GM21423 (cell line): Measurements from ENCODE around the gene ENPP3.

Experiments
- ATAC-seq: cut with Tn5 transposase; IDR thresholded peaks from one replicate; pipeline ENCODE4 v1.9.1; 2021; ENCODE audit warnings: mild to moderate bottlenecking, moderate library complexity; ENCODE audit not compliant: unreplicated experiment

The ENPP3 gene

DNA sequence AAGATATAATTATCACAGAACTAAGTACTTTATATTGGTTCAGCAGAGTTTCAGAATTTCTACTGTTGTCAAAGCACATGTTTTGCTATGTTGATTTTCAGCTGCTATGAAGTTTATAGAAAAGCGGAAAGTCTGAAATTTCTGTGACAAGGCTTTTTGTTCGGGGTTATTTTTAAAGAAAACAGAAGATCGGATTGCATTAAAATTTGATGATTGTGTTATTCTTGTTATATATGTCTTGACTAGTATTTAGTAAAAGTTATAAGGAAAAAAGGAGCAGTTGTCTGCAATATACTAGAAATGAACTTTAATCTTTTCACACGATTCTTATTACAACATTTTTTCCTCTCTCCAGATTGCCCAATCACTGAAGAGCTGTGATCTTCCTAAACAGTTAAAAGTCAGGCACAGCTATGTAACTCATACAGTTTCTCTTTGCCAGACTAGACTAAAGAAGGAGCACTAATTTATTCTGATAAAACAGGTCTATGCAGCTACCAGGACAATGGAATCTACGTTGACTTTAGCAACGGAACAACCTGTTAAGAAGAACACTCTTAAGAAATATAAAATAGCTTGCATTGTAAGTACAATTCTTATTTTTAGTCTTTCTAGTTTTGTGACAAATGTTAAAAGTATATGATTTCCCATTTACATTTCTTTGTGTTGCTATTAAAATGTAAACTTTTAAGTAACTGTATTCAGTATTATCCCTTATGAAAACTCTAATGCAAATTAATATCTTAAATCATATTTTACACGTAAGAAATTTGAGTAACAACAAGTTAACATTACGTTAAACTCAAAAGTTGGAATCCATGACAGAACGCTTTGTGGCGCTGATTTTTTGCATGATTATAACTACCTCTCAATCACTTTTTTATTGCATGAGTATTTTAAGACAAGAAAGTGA, at the start of gene ENPP3:
ENPP3 (plus strand) TSS at position 423 of the 913 bp plus-strand sequence; CDS start at position 506, 83 bp downstream.
- no peak for ATAC-seq

DNA sequence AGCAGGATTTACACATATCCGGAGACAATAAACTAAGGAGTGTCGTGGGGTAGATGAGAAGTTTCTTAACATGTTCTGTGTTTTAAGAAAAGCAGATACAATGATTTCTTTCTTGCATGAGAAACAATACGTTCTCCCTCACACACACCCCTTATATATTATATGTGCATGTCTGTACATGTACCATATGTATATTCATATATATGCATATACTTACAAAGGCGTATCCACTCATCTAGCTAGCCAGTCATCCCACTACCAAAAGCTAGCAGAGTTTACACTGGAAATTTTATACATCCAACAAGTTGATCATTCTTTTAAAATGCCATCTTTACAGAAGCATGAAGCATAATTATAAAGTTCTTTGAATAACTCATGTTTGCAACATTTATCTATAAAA, 49.2 kb upstream of the ENPP3 start:
- no peak for ATAC-seq

DNA sequence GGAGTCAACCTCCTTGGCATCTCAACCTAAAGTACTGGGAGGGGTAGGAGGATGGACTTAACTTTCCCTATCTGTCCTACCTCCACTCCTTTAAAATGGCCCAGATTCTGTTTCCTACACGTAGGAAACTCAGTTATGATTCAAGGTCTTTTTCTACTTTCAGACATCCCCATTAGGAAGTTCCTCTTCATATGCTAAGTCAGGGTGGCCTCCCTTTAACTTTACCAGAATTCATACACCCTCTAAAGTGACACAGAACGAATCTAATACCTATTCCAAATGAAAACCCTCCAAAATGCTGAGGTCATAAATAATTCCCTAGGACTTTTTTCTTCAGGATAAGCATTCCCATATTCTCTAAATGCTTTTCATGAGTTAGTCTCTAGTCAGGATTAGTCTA, 48.5 kb upstream of the ENPP3 start:
- ATAC-seq = no peak

DNA sequence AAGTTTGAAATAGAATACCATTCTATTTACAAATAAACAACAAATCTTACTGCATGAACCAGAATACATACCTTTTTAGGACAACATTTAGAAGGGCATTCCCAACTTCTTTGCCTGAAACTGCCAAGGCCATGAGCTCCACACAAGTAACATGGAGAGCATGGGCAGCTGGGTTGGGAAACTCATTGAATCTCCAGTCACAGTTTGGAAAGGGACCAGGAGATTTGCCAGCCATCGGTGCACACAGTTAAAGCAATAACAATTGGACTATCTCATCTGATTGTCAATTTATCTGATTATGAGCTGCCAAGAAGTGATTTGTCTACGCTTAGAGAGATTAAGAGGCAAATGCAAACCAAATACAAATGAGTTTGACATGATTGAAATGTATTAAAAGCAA, 44.2 kb upstream of the ENPP3 start:
- ATAC-seq = no peak

DNA sequence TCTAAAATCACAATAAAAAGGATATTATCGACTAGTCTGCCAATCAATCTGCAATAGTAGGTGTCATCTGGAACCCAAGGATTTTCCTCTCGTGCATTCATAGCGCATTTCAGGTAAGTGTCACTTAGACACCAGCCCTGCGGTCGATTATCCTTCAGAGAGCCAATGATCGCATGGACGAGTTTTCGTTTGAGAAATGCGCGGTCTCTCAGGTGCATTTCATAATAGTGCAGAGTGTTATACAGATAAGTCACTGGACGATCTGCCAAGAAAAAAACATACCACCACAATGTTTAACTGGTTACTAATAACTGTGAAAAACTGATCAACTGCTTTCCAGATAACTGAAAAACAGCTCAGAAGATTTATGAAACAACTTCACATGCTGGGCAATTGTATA, 43.0 kb upstream of the ENPP3 start:
- no peak for ATAC-seq

DNA sequence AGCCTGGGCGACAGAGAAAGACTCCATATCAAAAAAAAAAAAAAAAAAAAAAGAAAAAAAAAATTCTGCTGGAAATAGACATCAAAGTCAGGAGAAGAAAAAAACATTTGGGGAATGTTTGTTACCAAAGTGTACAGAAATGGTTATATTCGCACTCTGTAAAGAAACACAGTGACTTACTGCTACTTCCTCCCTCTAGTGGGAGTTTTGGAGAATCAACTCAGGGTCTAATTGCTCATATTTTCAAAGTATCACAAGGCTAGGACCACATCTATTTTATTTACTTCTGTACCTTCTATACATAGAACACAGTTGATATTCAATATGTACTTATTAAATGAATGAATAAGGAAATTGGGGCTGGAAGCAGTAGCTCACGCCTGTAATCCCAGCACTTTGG, 39.7 kb upstream of the ENPP3 start:
- no peak for ATAC-seq

DNA sequence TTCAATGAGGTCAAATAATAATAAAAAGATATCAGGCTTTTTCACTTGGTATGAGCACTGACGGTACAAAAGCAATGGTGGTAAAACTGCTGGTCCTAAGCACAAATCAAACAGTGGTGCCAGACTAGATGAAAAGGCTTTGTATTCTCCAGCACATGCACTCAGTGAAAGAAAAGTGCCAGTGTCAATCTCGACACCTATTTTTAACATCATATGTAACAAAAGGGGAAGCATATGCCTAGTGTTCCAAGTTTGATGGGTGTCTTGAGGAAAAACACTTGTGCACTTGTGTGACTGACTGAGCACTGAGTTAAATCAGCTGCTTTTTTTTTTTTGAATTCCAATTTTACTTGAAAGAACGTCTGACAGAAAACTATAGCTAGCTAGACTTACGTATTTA, 36.4 kb upstream of the ENPP3 start:
- ATAC-seq = no peak

DNA sequence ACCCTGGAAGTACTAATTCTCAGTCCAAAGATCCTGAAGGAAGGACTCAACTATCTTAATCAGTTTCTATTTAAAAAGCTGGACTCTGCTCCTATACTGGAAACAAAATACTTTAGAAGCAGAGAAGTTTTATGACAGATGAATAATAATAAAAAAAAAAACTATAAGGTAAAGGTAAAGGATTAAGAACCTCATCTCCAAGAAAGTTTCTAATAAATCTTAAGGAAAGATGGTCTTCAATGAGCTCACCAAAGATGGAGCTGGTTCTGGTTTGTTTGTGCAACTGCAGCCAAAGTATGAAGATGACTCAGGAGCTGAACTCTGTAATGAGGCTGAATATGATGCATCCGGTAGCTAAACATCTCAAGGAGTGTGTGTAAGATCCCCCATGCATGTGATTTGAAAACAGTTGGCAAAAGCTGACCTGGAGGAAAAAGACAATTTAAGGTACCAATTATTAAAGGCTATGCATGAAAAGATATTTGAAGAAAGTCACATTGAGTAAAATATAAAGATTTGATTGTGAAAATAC, 34.3 kb upstream of the ENPP3 start:
- no peak for ATAC-seq

DNA sequence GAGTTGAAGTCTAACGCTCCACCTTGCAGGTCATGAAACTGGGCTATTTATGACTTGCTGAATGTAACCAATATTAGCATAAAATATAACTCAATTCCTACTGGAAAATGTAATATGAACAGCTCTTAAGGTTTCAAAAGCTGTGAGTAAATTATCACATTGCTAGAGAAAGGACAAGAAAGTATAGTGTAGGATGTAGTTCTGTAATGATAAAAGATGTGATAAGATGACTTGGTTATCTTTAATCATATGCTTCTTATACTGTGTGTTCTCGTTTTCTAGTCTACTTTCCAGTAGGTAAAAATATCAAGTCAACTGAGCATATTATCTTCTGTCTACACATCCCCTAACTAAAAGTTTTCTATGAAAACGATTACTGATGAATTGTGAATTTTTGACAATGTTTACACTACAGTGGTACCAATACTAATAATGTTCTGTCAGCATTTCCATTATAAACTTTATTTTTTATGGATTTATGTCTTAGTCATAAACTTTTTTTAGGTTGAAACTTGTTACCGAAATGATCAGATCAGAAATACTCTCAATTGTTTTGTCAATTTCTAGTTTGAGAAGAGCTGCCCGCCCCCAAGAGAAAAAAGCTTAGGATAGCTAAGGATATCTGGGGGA, 23.7 kb upstream of the ENPP3 start:
- ATAC-seq = no peak

DNA sequence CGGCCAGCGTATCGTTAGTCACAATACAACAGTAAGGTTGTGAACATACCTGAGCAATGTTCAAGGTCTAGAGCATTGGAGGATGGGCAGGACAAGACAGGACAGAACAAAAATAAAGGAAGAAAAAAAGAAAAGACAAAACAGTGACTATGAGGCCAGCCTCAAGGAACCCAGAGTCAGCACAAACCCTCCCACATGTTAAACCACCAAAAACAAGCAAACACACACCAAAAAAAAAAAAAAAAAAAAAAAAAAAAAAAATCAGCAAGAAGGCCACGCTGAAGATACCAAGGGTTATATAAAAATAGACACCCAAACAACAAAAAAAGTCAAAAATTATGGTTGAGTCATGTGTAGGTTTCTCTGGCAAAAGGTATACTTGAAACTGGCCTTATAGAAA, 21.8 kb upstream of the ENPP3 start:
- ATAC-seq = no peak

DNA sequence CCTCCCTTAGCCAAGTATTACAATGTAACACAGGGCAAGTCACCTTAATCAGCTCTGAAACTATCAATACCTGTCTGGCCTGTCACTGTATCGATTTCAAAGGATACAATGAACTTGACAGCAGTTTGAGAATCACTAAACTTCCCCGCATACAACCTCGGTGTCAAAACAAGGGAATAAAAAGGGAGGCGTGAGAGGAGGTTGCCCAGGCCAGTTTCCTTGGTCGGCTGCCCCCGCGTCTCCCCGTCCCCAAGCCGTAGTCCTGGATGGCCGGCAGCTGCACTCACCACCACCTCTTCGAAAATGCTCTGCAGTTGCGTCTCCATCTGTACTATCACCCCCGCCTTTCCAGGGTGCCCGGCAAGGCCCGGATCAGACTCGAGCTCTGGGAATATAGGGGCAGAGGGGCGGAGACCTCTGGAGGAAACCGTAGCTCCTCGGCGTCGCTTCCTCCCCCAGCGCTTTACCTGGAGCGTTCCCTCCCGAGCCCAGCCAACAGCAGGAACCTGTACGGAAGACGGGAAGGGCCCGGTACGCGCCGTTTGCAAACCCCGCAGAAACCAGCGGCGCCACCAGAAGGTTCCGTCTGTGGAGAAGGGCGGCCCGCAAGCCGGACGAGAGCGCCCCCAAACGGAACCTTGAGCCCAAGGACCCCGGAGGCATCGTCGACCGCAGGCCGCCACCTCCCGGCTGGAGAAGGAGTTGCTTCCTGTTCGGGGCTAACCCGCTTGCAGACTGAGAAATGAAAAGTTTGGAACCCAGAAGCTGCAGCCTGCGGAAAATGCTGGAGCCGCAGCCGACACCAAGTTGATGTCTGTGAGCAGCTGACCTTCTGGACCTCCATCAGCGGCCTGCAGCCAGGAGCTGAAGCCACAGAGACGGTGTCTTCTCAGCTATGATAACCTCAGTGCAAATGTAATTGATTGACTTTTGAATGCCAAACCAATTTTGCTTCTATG, 9.1 kb upstream of the ENPP3 start, which contains the start of gene MED23:
MED23 (minus strand) TSS at position 519 of the 959 bp plus-strand sequence; CDS start at position 326, 193 bp downstream.
- ATAC-seq = peak; percentile 96

DNA sequence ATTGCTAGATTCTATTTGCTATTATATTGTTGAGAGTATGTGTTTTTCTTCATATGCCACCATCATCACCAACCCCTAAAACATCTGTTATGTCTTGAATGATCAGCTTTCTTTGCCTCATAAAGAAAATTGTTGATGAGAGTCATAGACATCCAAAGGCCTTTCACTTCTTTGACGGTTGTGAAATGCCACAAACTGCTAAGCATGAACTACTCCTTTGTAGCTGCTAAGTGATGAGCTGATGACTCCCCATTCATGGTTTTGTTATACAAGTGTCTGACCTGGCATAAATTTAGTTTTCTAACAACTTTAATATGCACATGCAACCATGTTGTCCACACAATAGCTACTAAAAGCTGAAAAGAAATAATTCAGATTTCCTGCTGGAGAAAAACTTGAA, 8.4 kb upstream of the ENPP3 start:
- no peak for ATAC-seq

DNA sequence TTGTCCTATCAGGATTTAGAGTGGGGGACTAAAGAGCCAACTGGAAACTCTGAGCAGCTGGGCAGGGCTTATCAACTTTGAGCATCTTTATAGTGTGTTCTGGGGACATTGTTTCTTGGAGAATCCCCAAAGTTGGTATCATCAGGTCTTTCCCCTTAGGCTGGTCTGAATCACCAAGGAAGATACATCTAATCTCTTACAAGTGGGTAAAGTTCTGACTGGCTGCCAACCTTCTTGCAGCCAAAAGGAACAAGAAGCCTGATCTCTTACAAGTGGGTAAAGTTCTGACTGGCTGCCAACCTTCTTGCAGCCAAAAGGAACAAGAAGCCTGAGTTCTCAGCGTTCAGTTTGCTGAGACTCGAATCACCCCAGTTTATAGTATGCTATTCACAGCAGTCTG, 7.5 kb upstream of the ENPP3 start:
- no peak for ATAC-seq

DNA sequence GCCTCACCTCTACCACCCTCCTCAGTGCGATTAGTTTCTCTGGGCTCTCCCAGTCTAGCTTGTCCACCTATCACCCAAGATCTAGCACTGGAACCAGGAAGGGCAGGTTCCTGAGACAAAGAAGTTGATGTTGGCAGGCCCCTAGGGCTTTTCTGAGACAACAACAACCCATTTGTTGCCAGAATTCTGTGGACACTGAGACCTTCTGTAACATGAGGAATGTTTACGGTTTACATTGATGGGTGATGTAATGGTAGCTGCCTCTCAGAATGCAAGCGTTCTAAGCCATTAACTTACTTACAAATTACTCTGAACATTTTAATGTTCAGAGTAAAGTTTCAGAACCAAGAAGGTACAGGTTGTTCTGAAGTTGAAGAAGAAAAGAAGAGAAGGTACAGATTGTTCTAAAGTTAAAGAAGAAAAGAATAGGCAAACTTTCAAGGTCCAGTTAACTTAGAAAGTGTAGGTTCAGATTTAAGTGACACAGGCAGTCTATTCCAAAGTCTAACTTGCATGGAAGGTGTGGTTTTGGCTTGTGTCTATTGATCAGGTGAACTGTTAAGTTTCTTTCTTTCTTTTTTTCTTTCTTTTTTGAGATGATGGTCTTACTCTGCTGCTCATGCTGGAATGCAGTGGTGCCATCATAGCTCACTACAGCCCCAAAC, 5.3 kb upstream of the ENPP3 start:
- no peak for ATAC-seq

DNA sequence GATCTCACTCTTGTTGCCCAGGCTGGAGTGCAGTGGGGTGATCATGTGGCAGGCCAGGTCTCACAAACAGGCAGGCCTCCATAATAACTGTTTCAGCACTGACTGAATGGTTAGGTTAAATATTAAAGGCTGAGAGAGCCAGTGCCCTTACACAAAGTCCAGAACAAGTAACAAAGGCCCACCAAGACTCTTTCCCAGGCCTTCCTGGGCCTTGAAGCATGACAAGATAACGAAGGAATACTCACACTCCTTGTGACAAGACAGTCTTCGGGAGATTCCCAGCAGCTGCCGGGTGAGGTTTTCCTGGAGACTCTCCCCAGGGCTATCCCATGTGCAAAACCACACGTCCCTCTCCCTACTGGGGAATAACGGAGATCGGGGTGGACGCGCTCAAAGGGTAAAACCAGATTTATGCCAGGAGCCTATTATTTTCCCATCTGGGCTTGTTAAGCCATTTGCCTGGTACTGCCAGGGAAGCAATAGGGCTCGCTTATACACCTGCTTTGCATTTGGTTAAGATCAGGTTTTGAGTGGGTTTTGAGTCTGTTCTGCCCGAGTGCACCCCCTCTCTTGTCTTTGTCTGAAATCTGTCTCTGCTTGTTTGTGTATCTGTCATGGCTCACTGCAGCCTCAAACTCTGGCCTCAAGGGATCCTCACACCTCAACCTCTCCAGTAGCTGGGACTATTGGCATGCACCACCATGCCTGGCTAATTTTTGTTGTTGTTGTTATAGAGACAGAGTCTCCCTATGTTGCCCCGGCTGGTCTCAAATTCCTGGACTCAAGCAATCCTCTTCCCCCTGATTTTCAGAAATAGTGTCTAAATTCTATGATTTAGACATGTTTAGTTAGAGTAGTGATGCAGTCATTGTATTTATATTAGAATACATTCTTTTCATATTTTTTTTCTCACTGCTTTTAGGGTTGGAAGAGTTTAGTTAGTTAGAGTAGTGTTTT, 1.4 kb upstream of the ENPP3 start:
- ATAC-seq = peak; percentile 86

DNA sequence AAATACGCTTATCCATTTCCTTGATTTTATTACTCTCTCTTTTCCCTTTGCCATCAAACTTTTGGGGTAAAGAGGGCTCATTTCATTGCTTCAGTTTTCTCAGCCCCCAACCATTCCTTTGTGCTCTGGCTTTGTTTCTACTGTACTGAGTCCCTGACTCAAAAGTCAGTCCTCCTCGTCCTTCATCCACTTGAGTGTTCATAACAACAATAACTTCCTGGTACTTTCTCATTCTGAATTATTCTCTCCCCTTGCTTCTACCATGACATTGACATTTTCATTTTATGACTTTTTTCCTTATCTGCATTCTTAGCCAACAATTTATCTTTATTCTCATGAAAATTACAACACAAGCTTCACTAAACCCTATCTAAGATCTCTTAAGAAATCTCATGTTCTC, 911 bp downstream of the ENPP3 start:
- ATAC-seq = no peak

DNA sequence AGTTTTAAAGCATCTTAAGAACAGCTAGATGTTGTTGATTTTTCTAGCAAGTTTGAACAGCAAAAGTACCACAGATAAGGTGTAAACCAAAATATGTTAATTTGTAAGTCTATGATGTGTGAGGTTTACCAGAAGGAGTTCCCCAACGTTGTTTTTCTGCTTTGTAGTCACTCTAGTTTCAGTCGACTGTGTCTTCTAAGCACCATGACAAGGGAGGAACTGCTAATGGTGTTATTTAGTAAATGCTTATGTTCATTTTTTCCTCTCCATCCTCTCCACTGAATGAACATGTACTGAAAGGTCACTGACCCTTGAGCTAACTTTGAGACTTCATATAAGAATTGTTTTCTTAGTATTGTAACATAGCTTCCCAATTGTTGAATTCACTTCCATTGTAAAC, 3.0 kb downstream of the ENPP3 start:
- peak; percentile 51 for ATAC-seq

DNA sequence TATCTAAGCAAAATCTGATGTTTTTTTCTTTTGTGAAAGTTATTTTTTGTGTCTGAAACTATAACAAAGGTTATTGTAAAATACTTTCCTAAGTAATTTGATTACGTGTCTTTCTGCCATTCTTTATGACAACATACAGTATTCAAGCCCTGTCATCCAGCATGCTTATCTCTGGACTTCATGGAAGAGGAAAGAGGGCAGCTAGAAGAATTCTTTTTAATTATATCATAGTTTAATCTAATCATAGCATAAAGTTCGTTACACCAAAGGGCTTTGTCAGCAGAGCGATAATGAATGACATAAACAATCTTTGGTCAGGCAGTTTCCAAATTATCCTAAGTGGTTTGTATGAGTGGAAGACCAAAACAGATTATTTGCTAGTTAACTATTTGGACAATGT, 3.5 kb downstream of the ENPP3 start:
- no peak for ATAC-seq

DNA sequence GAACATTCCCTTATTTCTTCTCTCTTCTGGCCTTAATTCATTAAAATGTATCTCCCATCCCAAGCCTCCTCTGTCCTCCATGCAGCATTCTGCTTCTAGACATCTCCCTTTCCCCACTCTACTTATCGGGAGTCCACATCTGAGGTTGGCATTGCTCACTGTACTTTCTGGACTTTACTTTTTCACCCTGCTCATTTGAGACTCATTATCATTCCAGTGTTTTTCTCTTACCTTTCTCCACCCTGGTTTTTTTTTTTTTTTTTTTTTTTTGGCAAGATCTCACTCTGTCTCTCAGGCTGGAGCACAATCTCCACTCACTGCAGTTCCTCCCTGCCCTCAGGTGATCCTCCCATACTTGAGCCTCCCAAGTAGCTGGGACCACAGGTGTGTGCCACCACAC, 4.5 kb downstream of the ENPP3 start:
- no peak for ATAC-seq
